HG03103 (cell line): ENCODE data around the gene NDNF.

Experiments used
- ATAC-seq: cut with Tn5 transposase; IDR thresholded peaks from one replicate; pipeline ENCODE4 v1.9.1; 2021; ENCODE audit warnings: low read depth; ENCODE audit not compliant: unreplicated experiment

NDNF gene

GRCh38 chr4:121072224-121073003 lies at the start of gene NDNF:
Gene NDNF, minus strand, starts transcription at chr4:121072535. Its CDS starts 26,698 bp downstream, at chr4:121045837.
- no peak for ATAC-seq

- no peak for ATAC-seq
These were observed 47.4 kb upstream of the NDNF start for GRCh38 chr4:121119715-121120114.

GRCh38 chr4:121118344-121118743 lies 46.0 kb upstream of the NDNF start:
- no peak for ATAC-seq

GRCh38 chr4:121114756-121115155 lies 42.4 kb upstream of the NDNF start:
- no peak for ATAC-seq

- ATAC-seq = no peak
These were observed 40.2 kb upstream of the NDNF start for GRCh38 chr4:121112530-121112929.

- no peak for ATAC-seq
These were observed 36.2 kb upstream of the NDNF start for GRCh38 chr4:121108557-121108956.

- no peak for ATAC-seq
These were observed 35.2 kb upstream of the NDNF start for GRCh38 chr4:121107507-121107906.

- no peak for ATAC-seq
These were observed 27.9 kb upstream of the NDNF start for GRCh38 chr4:121100093-121100775.

GRCh38 chr4:121098266-121098665 lies 25.9 kb upstream of the NDNF start:
- ATAC-seq = no peak

- no peak for ATAC-seq
These were observed 24.3 kb upstream of the NDNF start for GRCh38 chr4:121096629-121097028.

GRCh38 chr4:121096191-121096590 lies 23.9 kb upstream of the NDNF start:
- no peak for ATAC-seq

- ATAC-seq = no peak
These were observed 22.1 kb upstream of the NDNF start for GRCh38 chr4:121094297-121094966.

- no peak for ATAC-seq
These were observed 20.9 kb upstream of the NDNF start for GRCh38 chr4:121093261-121093660.

GRCh38 chr4:121091941-121092340 lies 19.6 kb upstream of the NDNF start:
- no peak for ATAC-seq

GRCh38 chr4:121088867-121089266 lies 16.5 kb upstream of the NDNF start:
- ATAC-seq = no peak

- no peak for ATAC-seq
These were observed 7.0 kb upstream of the NDNF start for GRCh38 chr4:121079376-121079775.

- ATAC-seq = no peak
These were observed 5.2 kb upstream of the NDNF start for GRCh38 chr4:121077496-121077895.

- no peak for ATAC-seq
These were observed 4.1 kb upstream of the NDNF start for GRCh38 chr4:121076416-121076815.

GRCh38 chr4:121073672-121074381 lies 1.5 kb upstream of the NDNF start:
- no peak for ATAC-seq

- ATAC-seq = no peak
These were observed 685 bp upstream of the NDNF start for GRCh38 chr4:121073004-121073435.
